Measurements from ENCODE around the gene LRRC1. TPM values are rescaled to one million over a fixed set of nuclear protein-coding genes. Genes with fewer than 3 reads are reported as not detected.

The LRRC1 gene
- total RNA-seq, 1 experiment from 2014 or later = 18.1 TPM

GRCh38 chr6:53912661-53913060, 117.9 kb downstream of the LRRC1 start:
- ATAC-seq = no peak
- H3K79me2 ChIP-seq (ENCODE audit: low read length) = no peaks in the 10 kb centered on the region
- H3K4me2 ChIP-seq (ENCODE audit: low read length) = no peak overlapping the region
- no peaks in the 10 kb centered on the region for H3K27me3 ChIP-seq (ENCODE audit: low read length)
- H3K9ac ChIP-seq (ENCODE audit: low read length) = no peak overlapping the region
- peaks cover 4% of the 10 kb centered on the region; the same call in 1 of the 2 replicates for H3K36me3 ChIP-seq (ENCODE audit: low read depth, low read length)
- no peak overlapping the region for H3K4me3 ChIP-seq (ENCODE audit: low read length)
- no TSS peak for BruUV-seq (replicated peaks)
- no peaks in the 10 kb centered on the region for H3K9me3 ChIP-seq (ENCODE audit: low read length)
- POLR2A ChIA-PET (ENCODE audit: unreplicated experiment) = no interaction called here
- H3F3A ChIP-seq (ENCODE audit: low read length, unreplicated experiment) = no peaks in the 10 kb centered on the region
- TF ChIP-seq EZH2phosphoT487 (IDR thresholded peaks at IDR 0.05; ENCODE audit: borderline replicate concordance, low read length) = no peak
- TF ChIP-seq EZH2 (IDR thresholded peaks at IDR 0.05; ENCODE audit: low read length, unreplicated experiment) = no peak
- TF ChIP-seq CTCF (conservative IDR thresholded peaks at IDR 0.05; ENCODE audit: low read depth, low read length) = no peak
- no peaks in the 10 kb centered on the region for H4K20me1 ChIP-seq (ENCODE audit: low read length)
- no peak overlapping the region for H3K27ac ChIP-seq (ENCODE audit: low read length)
- no peak overlapping the region for H2AFZ ChIP-seq (ENCODE audit: low read length)
- no peaks in the 10 kb centered on the region for H3K4me1 ChIP-seq (ENCODE audit: insufficient read depth, low read length)
- intact Hi-C loops (cut with micrococcal nuclease) = no loop called here
- no peak for DNase-seq
- CTCF ChIA-PET = no interaction called here
- H3K9me2 ChIP-seq (replicated peaks; ENCODE audit: low read length) = no peaks in the 10 kb centered on the region

- H3K9ac ChIP-seq (ENCODE audit: low read length) = no peak overlapping the region
- H2AFZ ChIP-seq (ENCODE audit: low read length) = no peak overlapping the region
- H3K27ac ChIP-seq (ENCODE audit: low read length) = no peak overlapping the region
- no peak overlapping the region for H3K4me2 ChIP-seq (ENCODE audit: low read length)
- H3F3A ChIP-seq (ENCODE audit: low read length, unreplicated experiment) = no peaks in the 10 kb centered on the region
- TF ChIP-seq CTCF (conservative IDR thresholded peaks at IDR 0.05; ENCODE audit: low read depth, low read length) (no peak), EZH2 (IDR thresholded peaks at IDR 0.05; ENCODE audit: low read length, unreplicated experiment) (no peak), EZH2phosphoT487 (IDR thresholded peaks at IDR 0.05; ENCODE audit: borderline replicate concordance, low read length) (no peak)
- ATAC-seq = no peak
- no peaks in the 10 kb centered on the region for H3K9me2 ChIP-seq (replicated peaks; ENCODE audit: low read length)
- no peak overlapping the region for H3K4me3 ChIP-seq (ENCODE audit: low read length)
- no peaks in the 10 kb centered on the region for H3K4me1 ChIP-seq (ENCODE audit: insufficient read depth, low read length)
- no TSS peak for BruUV-seq (replicated peaks)
- CTCF ChIA-PET = no interaction called here
- POLR2A ChIA-PET (ENCODE audit: unreplicated experiment) = no interaction called here
- no peak for DNase-seq
- no peaks in the 10 kb centered on the region for H3K9me3 ChIP-seq (ENCODE audit: low read length)
- intact Hi-C loops (cut with micrococcal nuclease) = no loop called here
- peaks cover 4% of the 10 kb centered on the region; the same call in 1 of the 2 replicates for H3K36me3 ChIP-seq (ENCODE audit: low read depth, low read length)
- H3K27me3 ChIP-seq (ENCODE audit: low read length) = no peaks in the 10 kb centered on the region
- no peaks in the 10 kb centered on the region for H4K20me1 ChIP-seq (ENCODE audit: low read length)
- no peaks in the 10 kb centered on the region for H3K79me2 ChIP-seq (ENCODE audit: low read length)
Observed at GRCh38 chr6:53913286-53913685, 118.5 kb downstream of the LRRC1 start.

GRCh38 chr6:53915026-53915691, 120.4 kb downstream of the LRRC1 start:
- peaks cover 7% of the 10 kb centered on the region for H3K36me3 ChIP-seq (ENCODE audit: low read depth, low read length)
- no peak overlapping the region for H3K27ac ChIP-seq (ENCODE audit: low read length)
- H2AFZ ChIP-seq (ENCODE audit: low read length) = no peak overlapping the region
- no peaks in the 10 kb centered on the region for H3K4me1 ChIP-seq (ENCODE audit: insufficient read depth, low read length)
- no peaks in the 10 kb centered on the region for H3K79me2 ChIP-seq (ENCODE audit: low read length)
- no peak overlapping the region for H3K9ac ChIP-seq (ENCODE audit: low read length)
- no peak overlapping the region for H3K4me2 ChIP-seq (ENCODE audit: low read length)
- no TSS peak for BruUV-seq (replicated peaks)
- no peaks in the 10 kb centered on the region for H3F3A ChIP-seq (ENCODE audit: low read length, unreplicated experiment)
- no peaks in the 10 kb centered on the region for H4K20me1 ChIP-seq (ENCODE audit: low read length)
- no peaks in the 10 kb centered on the region for H3K9me2 ChIP-seq (replicated peaks; ENCODE audit: low read length)
- POLR2A ChIA-PET (ENCODE audit: unreplicated experiment) = no interaction called here
- no peak overlapping the region for H3K4me3 ChIP-seq (ENCODE audit: low read length)
- intact Hi-C loops (cut with micrococcal nuclease) = no loop called here
- ATAC-seq = no peak
- TF ChIP-seq CTCF (conservative IDR thresholded peaks at IDR 0.05; ENCODE audit: low read depth, low read length) (no peak), EZH2 (IDR thresholded peaks at IDR 0.05; ENCODE audit: low read length, unreplicated experiment) (no peak), EZH2phosphoT487 (IDR thresholded peaks at IDR 0.05; ENCODE audit: borderline replicate concordance, low read length) (no peak)
- CTCF ChIA-PET = no interaction called here
- DNase-seq = no peak
- no peaks in the 10 kb centered on the region for H3K27me3 ChIP-seq (ENCODE audit: low read length)
- H3K9me3 ChIP-seq (ENCODE audit: low read length) = no peaks in the 10 kb centered on the region

All from PC-3 (cell line).